Astrocyte of the spinal cord (primary cell): ENCODE data around the gene KLB.

Experiments
- DNase-seq: peaks from one replicate; pipeline ENCODE4 v3.0.0; 2011; ENCODE audit warnings: low read depth, low spot score
- H3K4me3 ChIP-seq: 2 replicates; pipeline ENCODE4 v1.5.1; 2011; ENCODE audit warnings: low read depth, mild to moderate bottlenecking, low read length, moderate library complexity
- CTCF ChIP-seq: IDR thresholded peaks from 2 replicates; pipeline ENCODE4 v1.5.1; 2012; ENCODE audit warnings: low read depth, mild to moderate bottlenecking, low read length, inconsistent platforms
- in situ Hi-C: cut with HindIII; loops from 2 replicates; pipeline ENCODE4 v1.10.0; 2017; ENCODE audit warnings: low sequenced_read_pairs

Gene KLB

GRCh38 chr4:39464886-39465501 is 58.3 kb downstream of the KLB start:
- no peak overlapping the region for H3K4me3 ChIP-seq
- DNase-seq = peak; percentile 83
- in situ Hi-C loops = no loop called here
- peak; percentile 26 for TF ChIP-seq CTCF

GRCh38 chr4:39466747-39467146 is 60.0 kb downstream of the KLB start:
- DNase-seq = peak; percentile 16

GRCh38 chr4:39467464-39467863 is 60.7 kb downstream of the KLB start:
- in situ Hi-C loops = no loop called here
- no peak overlapping the region for H3K4me3 ChIP-seq
- TF ChIP-seq CTCF = no peak
- no peak for DNase-seq

More at GRCh38 chr4:39466747-39467146, 60.0 kb downstream of the KLB start:
- in situ Hi-C loops = no loop called here
- no peak overlapping the region for H3K4me3 ChIP-seq
- TF ChIP-seq CTCF = no peak

GRCh38 chr4:39469429-39470077 is 62.8 kb downstream of the KLB start:
- H3K4me3 ChIP-seq = no peak overlapping the region
- peak; percentile 80 for TF ChIP-seq CTCF
- in situ Hi-C loops = no loop called here
- DNase-seq = peak; percentile 90

GRCh38 chr4:39470402-39470801 is 63.7 kb downstream of the KLB start:
- no peak overlapping the region for H3K4me3 ChIP-seq
- no peak for TF ChIP-seq CTCF
- DNase-seq = no peak
- in situ Hi-C loops = no loop called here

- no peak for DNase-seq
- H3K4me3 ChIP-seq = no peak overlapping the region
- TF ChIP-seq CTCF = no peak
- in situ Hi-C loops = no loop called here
Measured at GRCh38 chr4:39472396-39472795, 65.7 kb downstream of the KLB start.
